ENCODE measurements around the gene EFCC1. TPM values are rescaled to one million over a fixed set of nuclear protein-coding genes. Genes with fewer than 3 reads are reported as not detected.
"Not testable (repeated sequence)": the region's sequence is repeated elsewhere in the genome, so short reads cannot be mapped to it uniquely, and the experiment has no call there.

Gene EFCC1
- total and polyA plus RNA-seq, 2 donors from 2014 or later: 2.4 to 3.7 TPM

DNA sequence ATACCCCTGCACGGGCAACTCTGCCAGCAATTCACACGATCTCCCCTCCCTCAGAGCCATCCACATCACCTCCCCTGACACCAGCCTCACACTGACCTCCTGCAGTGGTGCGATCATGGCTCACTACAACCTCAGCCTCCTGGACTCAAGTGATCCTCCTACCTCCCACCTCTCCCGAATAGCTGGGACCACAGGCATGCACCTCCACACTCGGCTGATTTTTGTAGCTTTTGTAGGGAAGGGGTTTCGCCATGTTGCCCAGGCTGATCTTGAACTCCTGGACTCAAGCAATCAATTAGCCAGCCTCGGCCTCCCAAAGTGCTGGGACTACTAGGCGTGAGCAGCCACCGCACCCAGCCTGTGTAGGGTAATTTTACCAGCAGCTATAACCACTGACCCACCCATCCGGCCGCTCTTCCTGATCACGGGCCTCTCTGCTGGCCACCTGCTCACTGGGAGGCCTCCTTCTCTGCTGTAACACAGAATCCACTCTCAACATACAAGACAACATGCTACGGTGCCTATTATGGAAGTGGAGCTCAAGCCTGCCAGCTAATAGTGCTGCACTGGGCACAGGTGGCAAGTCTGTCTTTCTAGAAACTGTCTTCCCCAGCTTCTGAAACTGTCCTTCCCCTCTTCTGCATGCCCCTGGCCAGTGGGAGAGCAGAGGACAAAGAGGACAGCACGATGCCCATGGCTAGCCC, 64.1 kb downstream of the EFCC1 start:
- TF ChIP-seq, protein P1, sequence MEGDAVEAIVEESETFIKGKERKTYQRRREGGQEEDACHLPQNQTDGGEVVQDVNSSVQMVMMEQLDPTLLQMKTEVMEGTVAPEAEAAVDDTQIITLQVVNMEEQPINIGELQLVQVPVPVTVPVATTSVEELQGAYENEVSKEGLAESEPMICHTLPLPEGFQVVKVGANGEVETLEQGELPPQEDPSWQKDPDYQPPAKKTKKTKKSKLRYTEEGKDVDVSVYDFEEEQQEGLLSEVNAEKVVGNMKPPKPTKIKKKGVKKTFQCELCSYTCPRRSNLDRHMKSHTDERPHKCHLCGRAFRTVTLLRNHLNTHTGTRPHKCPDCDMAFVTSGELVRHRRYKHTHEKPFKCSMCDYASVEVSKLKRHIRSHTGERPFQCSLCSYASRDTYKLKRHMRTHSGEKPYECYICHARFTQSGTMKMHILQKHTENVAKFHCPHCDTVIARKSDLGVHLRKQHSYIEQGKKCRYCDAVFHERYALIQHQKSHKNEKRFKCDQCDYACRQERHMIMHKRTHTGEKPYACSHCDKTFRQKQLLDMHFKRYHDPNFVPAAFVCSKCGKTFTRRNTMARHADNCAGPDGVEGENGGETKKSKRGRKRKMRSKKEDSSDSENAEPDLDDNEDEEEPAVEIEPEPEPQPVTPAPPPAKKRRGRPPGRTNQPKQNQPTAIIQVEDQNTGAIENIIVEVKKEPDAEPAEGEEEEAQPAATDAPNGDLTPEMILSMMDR (IDR thresholded peaks at IDR 0.05; ENCODE audit: borderline replicate concordance, extremely low read depth, insufficient read depth): no peak
- H3K4me3 ChIP-seq (ENCODE audit: low read length in 3 of 3): no peak overlapping the region
- H3K4me1 ChIP-seq (ENCODE audit: control insufficient read depth in 2 of 3, insufficient read depth in 2 of 3, low read depth in 1 of 3, low read length in 3 of 3): no peaks in the 10 kb centered on the region
- intact Hi-C loops (cut with DNase I): no loop called here
- no peaks in the 10 kb centered on the region for H3K27me3 ChIP-seq (ENCODE audit: control insufficient read depth, insufficient read depth, low read length)
- DNase-seq: peak in 1 of 5 donors; percentile 17
- FAIRE-seq: no peak
- H3K9ac ChIP-seq (ENCODE audit: low read length in 3 of 3): no peak overlapping the region
- H3K27ac ChIP-seq (ENCODE audit: low read depth in 2 of 2, low read length in 2 of 2): no peak overlapping the region
- H3K9me3 ChIP-seq (ENCODE audit: control insufficient read depth in 2 of 3, insufficient read depth in 1 of 3, low read length in 3 of 3): no peaks in the 10 kb centered on the region
- H3K36me3 ChIP-seq (ENCODE audit: control insufficient read depth in 2 of 3, insufficient read depth in 3 of 3, low read length in 3 of 3): no peaks in the 10 kb centered on the region

DNA sequence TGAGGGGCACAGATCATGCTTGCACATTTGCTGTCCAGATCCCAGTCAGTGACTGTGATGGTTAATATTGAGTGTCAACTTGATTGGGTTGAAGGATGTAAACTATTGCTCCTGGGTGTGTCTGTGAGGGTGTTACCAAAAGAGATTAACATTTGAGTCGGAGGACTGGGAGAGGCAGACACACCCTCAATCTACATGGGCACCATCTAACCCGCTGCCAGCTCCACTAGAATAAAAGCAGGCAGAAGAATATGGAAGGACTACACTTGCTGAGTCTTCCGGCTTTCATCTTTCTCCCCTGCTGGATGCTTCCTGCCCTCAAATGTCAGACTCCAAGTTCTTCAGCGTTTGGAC, 64.6 kb downstream of the EFCC1 start:
- Histone ChIP-seq H3K9me3 (ENCODE audit: control insufficient read depth in 2 of 3, insufficient read depth in 1 of 3, low read length in 3 of 3) (no peaks in the 10 kb centered on the region), H3K9ac (ENCODE audit: low read length in 3 of 3) (no peak overlapping the region), H3K27ac (ENCODE audit: low read depth in 2 of 2, low read length in 2 of 2) (no peak overlapping the region), H3K4me3 (ENCODE audit: low read length in 3 of 3) (no peak overlapping the region), H3K27me3 (ENCODE audit: control insufficient read depth, insufficient read depth, low read length) (no peaks in the 10 kb centered on the region), H3K36me3 (ENCODE audit: control insufficient read depth in 2 of 3, insufficient read depth in 3 of 3, low read length in 3 of 3) (no peaks in the 10 kb centered on the region), H3K4me1 (ENCODE audit: control insufficient read depth in 2 of 3, insufficient read depth in 2 of 3, low read depth in 1 of 3, low read length in 3 of 3) (no peaks in the 10 kb centered on the region)
- no peak for DNase-seq
- no peak for FAIRE-seq
- intact Hi-C loops (cut with DNase I): no loop called here
- TF ChIP-seq, protein P1 (IDR thresholded peaks at IDR 0.05; ENCODE audit: borderline replicate concordance, extremely low read depth, insufficient read depth): no peak

DNA sequence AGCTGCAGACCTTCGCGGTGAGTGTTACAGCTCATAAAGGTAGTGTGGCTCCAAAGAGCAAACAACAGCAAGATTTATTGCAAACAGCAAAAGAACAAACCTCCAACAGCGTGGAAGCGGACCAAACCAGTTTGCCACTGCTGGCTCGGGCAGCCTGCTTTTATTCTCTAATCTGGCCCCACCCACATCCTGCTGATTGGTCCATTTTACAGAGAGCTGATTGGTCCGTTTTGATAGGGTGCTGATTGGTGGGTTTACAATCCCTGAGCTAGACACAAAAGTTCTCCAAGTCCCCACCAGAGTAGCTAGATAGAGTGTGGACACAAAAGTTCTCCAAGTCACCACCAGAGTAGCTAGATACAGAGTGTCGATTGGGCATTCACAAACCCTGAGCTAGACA, 66.6 kb downstream of the EFCC1 start:
- peak in 4 of 5 donors; percentile 27 to 30 (median 28) for DNase-seq
- H3K27ac ChIP-seq (ENCODE audit: low read depth in 2 of 2, low read length in 2 of 2); H3K9me3 ChIP-seq (ENCODE audit: control insufficient read depth in 2 of 3, insufficient read depth in 1 of 3, low read length in 3 of 3); H3K4me3 ChIP-seq (ENCODE audit: low read length in 3 of 3); H3K27me3 ChIP-seq (ENCODE audit: control insufficient read depth, insufficient read depth, low read length); H3K4me1 ChIP-seq (ENCODE audit: control insufficient read depth in 2 of 3, insufficient read depth in 2 of 3, low read depth in 1 of 3, low read length in 3 of 3); H3K36me3 ChIP-seq (ENCODE audit: control insufficient read depth in 2 of 3, insufficient read depth in 3 of 3, low read length in 3 of 3); FAIRE-seq; H3K9ac ChIP-seq (ENCODE audit: low read length in 3 of 3); intact Hi-C loops (cut with DNase I): not testable (repeated sequence)

DNA sequence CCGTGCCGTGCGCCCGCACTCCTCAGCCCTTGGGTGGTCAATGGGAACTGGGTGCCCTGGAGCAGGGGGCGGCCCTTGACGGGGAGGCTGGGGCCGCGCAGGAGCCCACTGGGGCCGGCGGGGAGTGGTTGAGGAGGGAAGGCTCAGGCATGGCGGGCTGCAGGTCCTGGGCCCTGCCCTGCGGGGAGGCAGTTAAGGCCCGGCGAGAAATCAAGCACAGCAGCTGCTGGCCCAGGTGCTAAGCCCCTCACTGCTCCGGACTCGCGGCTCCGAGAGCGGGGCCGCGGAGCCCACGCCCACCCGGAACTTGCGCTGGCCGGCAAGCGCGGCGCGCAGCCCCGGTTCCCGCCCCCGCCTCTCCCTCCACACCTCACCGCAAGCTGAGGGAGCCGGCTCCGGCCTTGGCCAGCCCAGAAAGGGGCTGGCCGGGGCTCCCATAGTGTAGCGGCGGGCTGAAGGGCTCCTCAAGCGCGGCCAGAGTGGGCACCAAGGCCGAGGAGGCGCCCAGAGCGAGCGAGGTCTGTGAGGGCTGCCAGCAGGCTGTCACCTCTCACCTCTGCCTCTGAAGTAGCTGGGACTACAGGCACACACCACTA, 67.3 kb downstream of the EFCC1 start:
- DNase-seq (peak; percentile 50 to 73 (median 64)), FAIRE-seq (no peak)
- Histone ChIP-seq H3K36me3 (ENCODE audit: control insufficient read depth in 2 of 3, insufficient read depth in 3 of 3, low read length in 3 of 3) (no peaks in the 10 kb centered on the region), H3K27me3 (ENCODE audit: control insufficient read depth, insufficient read depth, low read length) (no peaks in the 10 kb centered on the region), H3K9me3 (ENCODE audit: control insufficient read depth in 2 of 3, insufficient read depth in 1 of 3, low read length in 3 of 3) (no peaks in the 10 kb centered on the region), H3K4me3 (ENCODE audit: low read length in 3 of 3) (peak overlapping the region in 2 of 3 donors; percentile 16 to 37), H3K27ac (ENCODE audit: low read depth in 2 of 2, low read length in 2 of 2) (no peak overlapping the region), H3K9ac (ENCODE audit: low read length in 3 of 3) (peak overlapping the region in 1 of 3 donors; percentile 34), H3K4me1 (ENCODE audit: control insufficient read depth in 2 of 3, insufficient read depth in 2 of 3, low read depth in 1 of 3, low read length in 3 of 3) (no peaks in the 10 kb centered on the region)
- TF ChIP-seq, protein P1 (IDR thresholded peaks at IDR 0.05; ENCODE audit: borderline replicate concordance, extremely low read depth, insufficient read depth): no peak
- intact Hi-C loops (cut with DNase I): no loop called here

DNA sequence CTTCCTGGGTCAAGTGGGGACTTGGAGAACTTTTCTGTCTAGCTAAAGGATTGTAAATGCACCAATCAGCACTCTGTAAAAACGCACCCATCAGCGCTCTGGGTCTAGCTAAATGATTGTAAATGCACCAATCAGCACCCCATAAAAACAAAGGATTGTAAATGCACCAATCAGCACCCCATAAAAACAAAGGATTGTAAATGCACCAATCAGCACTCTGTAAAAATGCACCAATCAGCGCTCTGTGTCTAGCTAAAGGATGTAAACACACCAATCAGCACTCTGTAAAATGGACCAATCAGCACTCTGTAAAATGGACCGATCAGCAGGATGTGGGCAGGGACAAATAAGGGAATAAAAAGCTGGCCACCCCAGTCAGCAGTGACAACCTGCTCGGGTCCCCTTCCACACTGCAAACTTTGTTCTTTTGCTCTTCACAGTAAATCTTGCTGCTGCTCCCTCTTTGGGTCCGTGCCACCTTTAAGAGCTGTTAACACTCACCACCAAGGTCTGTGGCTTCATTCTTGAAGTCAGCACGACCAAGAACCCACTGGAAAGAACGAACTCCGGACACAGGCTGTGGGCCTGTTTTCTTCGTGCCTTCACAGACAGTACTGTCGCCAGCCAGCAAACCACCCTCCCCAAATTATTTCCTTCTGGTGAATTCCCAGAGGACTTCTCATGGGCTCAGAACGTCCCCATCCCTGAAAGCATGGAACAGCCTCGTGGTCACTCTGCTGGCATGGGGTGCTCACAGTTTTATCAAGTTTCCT, 68.4 kb downstream of the EFCC1 start:
- H3K27ac ChIP-seq (ENCODE audit: low read depth in 2 of 2, low read length in 2 of 2); H3K4me1 ChIP-seq (ENCODE audit: control insufficient read depth in 2 of 3, insufficient read depth in 2 of 3, low read depth in 1 of 3, low read length in 3 of 3); H3K9ac ChIP-seq (ENCODE audit: low read length in 3 of 3); H3K36me3 ChIP-seq (ENCODE audit: control insufficient read depth in 2 of 3, insufficient read depth in 3 of 3, low read length in 3 of 3); FAIRE-seq; H3K9me3 ChIP-seq (ENCODE audit: control insufficient read depth in 2 of 3, insufficient read depth in 1 of 3, low read length in 3 of 3); H3K27me3 ChIP-seq (ENCODE audit: control insufficient read depth, insufficient read depth, low read length); H3K4me3 ChIP-seq (ENCODE audit: low read length in 3 of 3); intact Hi-C loops (cut with DNase I): not testable (repeated sequence)
- DNase-seq: peak in 1 of 5 donors; percentile 23
